Measurements from ENCODE around the gene ALMS1.

DNA sequence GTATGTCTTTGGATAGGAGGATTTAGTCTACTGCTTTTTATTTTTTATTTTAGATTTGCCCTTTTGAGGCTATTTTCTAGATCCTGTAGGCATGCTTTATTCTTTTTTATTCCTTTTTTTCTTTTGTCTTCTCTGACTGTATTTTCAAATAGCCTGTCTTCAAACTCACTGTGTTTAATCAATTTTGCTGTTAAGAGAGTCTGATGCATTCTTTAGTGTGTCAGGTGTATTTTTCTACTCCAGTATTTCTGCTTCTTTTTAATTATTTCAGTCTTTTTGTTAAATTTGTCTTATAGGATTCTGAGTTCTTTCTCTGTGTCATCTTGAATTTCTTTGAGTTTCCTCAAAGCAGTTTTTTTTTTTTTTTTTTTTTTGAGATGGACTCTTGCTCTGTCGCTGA, 143.1 kb downstream of the ALMS1 start:
- TF ChIP-seq CTCF (IDR thresholded peaks at IDR 0.05), result no peak
- TF ChIP-seq POLR2AphosphoS5 (IDR thresholded peaks at IDR 0.05), result no peak
- no peak for TF ChIP-seq EP300 (IDR thresholded peaks at IDR 0.05)
